Measurements from ENCODE around the gene IBA57.
"Not testable (repeated sequence)": the region's sequence is repeated elsewhere in the genome, so short reads cannot be mapped to it uniquely, and the experiment has no call there.

Gene IBA57

GRCh38 chr1:228184152-228184551, 18.5 kb downstream of the IBA57 start:
- DNase-seq (ENCODE audit: low read depth in 1 of 2, low spot score in 1 of 2) = no peak

GRCh38 chr1:228185641-228185965, 20.0 kb downstream of the IBA57 start:
- no peak for DNase-seq (ENCODE audit: low read depth in 1 of 2, low spot score in 1 of 2)

GRCh38 chr1:228188249-228188648, 22.6 kb downstream of the IBA57 start:
- DNase-seq (ENCODE audit: low read depth in 1 of 2, low spot score in 1 of 2) = not testable (repeated sequence)

GRCh38 chr1:228190182-228190581, 24.6 kb downstream of the IBA57 start:
- DNase-seq (ENCODE audit: low read depth in 1 of 2, low spot score in 1 of 2) = no peak

GRCh38 chr1:228190778-228191177, 25.2 kb downstream of the IBA57 start:
- DNase-seq (ENCODE audit: low read depth in 1 of 2, low spot score in 1 of 2) = no peak

GRCh38 chr1:228194436-228194835, 28.8 kb downstream of the IBA57 start:
- no peak for DNase-seq (ENCODE audit: low read depth in 1 of 2, low spot score in 1 of 2)

GRCh38 chr1:228194921-228195812, 29.6 kb downstream of the IBA57 start:
- DNase-seq (ENCODE audit: low read depth in 1 of 2, low spot score in 1 of 2) = no peak

- DNase-seq (ENCODE audit: low read depth in 1 of 2, low spot score in 1 of 2) = no peak
Measured at GRCh38 chr1:228197555-228198147, 32.0 kb downstream of the IBA57 start.

GRCh38 chr1:228198977-228199590, 33.5 kb downstream of the IBA57 start:
- DNase-seq (ENCODE audit: low read depth in 1 of 2, low spot score in 1 of 2) = no peak

- no peak for DNase-seq (ENCODE audit: low read depth in 1 of 2, low spot score in 1 of 2)
Measured at GRCh38 chr1:228204958-228205357, 39.4 kb downstream of the IBA57 start.

GRCh38 chr1:228205526-228206436, 40.2 kb downstream of the IBA57 start:
- DNase-seq (ENCODE audit: low read depth in 1 of 2, low spot score in 1 of 2) = no peak

GRCh38 chr1:228206582-228207351, 41.2 kb downstream of the IBA57 start:
- DNase-seq (ENCODE audit: low read depth in 1 of 2, low spot score in 1 of 2) = no peak

GRCh38 chr1:228207381-228207810, 41.8 kb downstream of the IBA57 start:
- DNase-seq (ENCODE audit: low read depth in 1 of 2, low spot score in 1 of 2) = no peak

GRCh38 chr1:228207851-228208821, 42.5 kb downstream of the IBA57 start, which contains the start of gene OBSCN:
TSS of gene OBSCN (plus strand) at chr1:228208044. CDS start at chr1:228211784, 3,740 bp downstream.
- no peak for DNase-seq (ENCODE audit: low read depth in 1 of 2, low spot score in 1 of 2)

GRCh38 chr1:228208831-228209551, 43.4 kb downstream of the IBA57 start:
- DNase-seq (ENCODE audit: low read depth in 1 of 2, low spot score in 1 of 2) = no peak

- no peak for DNase-seq (ENCODE audit: low read depth in 1 of 2, low spot score in 1 of 2)
Measured at GRCh38 chr1:228209657-228210056, 44.1 kb downstream of the IBA57 start.

- DNase-seq (ENCODE audit: low read depth in 1 of 2, low spot score in 1 of 2) = no peak
Measured at GRCh38 chr1:228210076-228210651, 44.6 kb downstream of the IBA57 start.

Measured in activated CD4-positive, alpha-beta T cell treated with anti-CD3 and anti-CD28 coated beads, Interleukin-2, amount 50 U/mL, for 24 hours (primary cell).